Brain microvascular endothelial cell (primary cell): Measurements from ENCODE around the gene RBMS3.

ENCODE experiments used
- DNase-seq: peaks from one replicate; pipeline ENCODE4 v3.0.0-alpha.2; 2020
- H3K27ac ChIP-seq: fragments of 250-450 bp; sonication (Bioruptor Pico); 2 replicates; pipeline ENCODE4 v1.5.1; 2020; ENCODE audit warnings: mild to moderate bottlenecking, moderate library complexity
- H3K27me3 ChIP-seq: fragments of 250-450 bp; sonication (Bioruptor Pico); replicated peaks from 2 replicates; pipeline ENCODE4 v1.5.1; 2020; ENCODE audit warnings: mild to moderate bottlenecking
- H3K36me3 ChIP-seq: fragments of 250-450 bp; sonication (Bioruptor Pico); replicated peaks from 2 replicates; pipeline ENCODE4 v1.5.1; 2020; ENCODE audit warnings: mild to moderate bottlenecking
- H3K4me3 ChIP-seq: 2 replicates; pipeline ENCODE4 v1.5.1; 2011; ENCODE audit warnings: low read depth, mild to moderate bottlenecking, control low read depth, low read length, moderate library complexity
- CTCF ChIP-seq: IDR thresholded peaks from 2 replicates; pipeline ENCODE4 v1.5.1; 2011; ENCODE audit warnings: low read depth, mild to moderate bottlenecking, moderate library complexity, low read length, control low read depth, inconsistent platforms; ENCODE audit errors: missing control alignments
- in situ Hi-C: cut with HindIII; loops from 2 replicates; pipeline ENCODE4 v1.10.0; 2017; ENCODE audit warnings: low sequenced_read_pairs, low pct_ligation_motif_present

RBMS3 gene

GRCh38 chr3:29344935-29345334, 64.1 kb downstream of the RBMS3 start:
- Histone ChIP-seq H3K27ac (no peak overlapping the region), H3K4me3 (no peak overlapping the region), H3K27me3 (no peaks in the 10 kb centered on the region), H3K36me3 (no peaks in the 10 kb centered on the region)
- in situ Hi-C loops, result no loop called here
- DNase-seq, result no peak
- no peak for TF ChIP-seq CTCF

GRCh38 chr3:29345516-29346300, 64.8 kb downstream of the RBMS3 start:
- Histone ChIP-seq H3K36me3 (no peaks in the 10 kb centered on the region), H3K27me3 (no peaks in the 10 kb centered on the region), H3K27ac (no peak overlapping the region), H3K4me3 (no peak overlapping the region)
- no peak for DNase-seq
- TF ChIP-seq CTCF, result no peak
- in situ Hi-C loops, result no loop called here

GRCh38 chr3:29346828-29347227, 66.0 kb downstream of the RBMS3 start:
- DNase-seq, result no peak
- no peaks in the 10 kb centered on the region for H3K27me3 ChIP-seq
- peak; percentile 2 for TF ChIP-seq CTCF
- no peak overlapping the region for H3K4me3 ChIP-seq
- in situ Hi-C loops, result no loop called here
- no peak overlapping the region for H3K27ac ChIP-seq
- no peaks in the 10 kb centered on the region for H3K36me3 ChIP-seq

DNA sequence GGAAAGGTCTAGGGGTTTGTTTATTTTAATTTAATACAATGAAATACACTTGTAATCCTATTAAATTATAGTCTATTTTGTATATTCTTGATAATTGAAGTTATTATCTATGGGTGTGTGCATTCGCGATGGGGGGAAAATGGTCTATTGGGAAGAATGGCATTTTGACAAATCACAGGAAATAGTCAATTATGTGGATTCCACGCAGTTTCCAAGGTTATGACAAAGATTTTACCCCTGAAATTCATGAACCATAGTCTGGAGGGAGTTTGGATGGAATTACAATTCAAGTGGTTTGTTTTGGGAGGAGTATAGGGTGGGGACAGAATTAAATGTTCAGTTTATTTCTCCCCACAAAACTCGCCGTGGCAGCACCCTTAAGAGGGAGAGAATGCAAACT, 66.5 kb downstream of the RBMS3 start:
- no peak for DNase-seq
- Histone ChIP-seq H3K4me3 (no peak overlapping the region), H3K36me3 (no peaks in the 10 kb centered on the region), H3K27me3 (no peaks in the 10 kb centered on the region), H3K27ac (no peak overlapping the region)
- no peak for TF ChIP-seq CTCF
- in situ Hi-C loops, result no loop called here

DNA sequence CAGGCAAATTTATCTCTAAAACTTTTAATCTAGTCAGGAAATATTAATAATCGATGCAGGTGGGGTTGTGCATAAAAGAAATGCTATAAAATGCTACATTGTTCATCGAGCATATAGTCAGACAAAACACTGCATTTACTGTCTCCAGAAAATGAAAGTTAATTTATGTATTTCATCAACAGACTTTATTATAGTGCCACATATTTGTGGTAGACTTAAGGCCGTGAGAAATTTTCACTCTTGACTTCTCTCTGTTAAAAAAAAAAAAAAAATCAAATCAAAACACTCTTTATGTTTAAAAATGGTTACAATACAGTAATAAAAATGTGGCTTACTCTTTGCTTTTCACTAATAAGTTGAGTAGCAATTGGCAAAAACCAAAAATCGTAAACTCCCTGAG, 67.4 kb downstream of the RBMS3 start:
- Histone ChIP-seq H3K36me3 (no peaks in the 10 kb centered on the region), H3K27me3 (no peaks in the 10 kb centered on the region), H3K4me3 (no peak overlapping the region), H3K27ac (no peak overlapping the region)
- TF ChIP-seq CTCF, result no peak
- no peak for DNase-seq
- in situ Hi-C loops, result no loop called here

GRCh38 chr3:29349049-29349448, 68.2 kb downstream of the RBMS3 start:
- in situ Hi-C loops, result no loop called here

More at GRCh38 chr3:29349049-29349448, 68.2 kb downstream of the RBMS3 start:
- no peak overlapping the region for H3K27ac ChIP-seq
- no peaks in the 10 kb centered on the region for H3K36me3 ChIP-seq
- H3K27me3 ChIP-seq, result no peaks in the 10 kb centered on the region
- DNase-seq, result no peak
- no peak overlapping the region for H3K4me3 ChIP-seq
- no peak for TF ChIP-seq CTCF
